B cell (primary cell): ENCODE data around the gene CDC14A. TPM values are rescaled to one million over a fixed set of nuclear protein-coding genes. Genes with fewer than 3 reads are reported as not detected.

Experiments
- ATAC-seq: fragments of 200-7000 bp; cut with Tn5 transposase; one replicate; pipeline ENCODE4 v1.10.0; 2021; ENCODE audit warnings: low read depth, mild to moderate bottlenecking, moderate number of reproducible peaks, moderate library complexity
- CTCF ChIA-PET: fragments of 350-600 bp; sonication (Branson Sonifier 250); formaldehyde crosslinking; loops from one replicate; lab custom pipeline; 2021; ENCODE audit warnings: antibody characterized with exemption, inconsistent platforms; lab: Charles Lee
- POLR2A ChIA-PET: fragments of 350-600 bp; sonication (Branson Sonifier 250); formaldehyde crosslinking; loops from one replicate; lab custom pipeline; 2021; ENCODE audit warnings: antibody characterized with exemption; lab: Charles Lee
- DNase-seq: peaks from one replicate; pipeline ENCODE4 v3.0.0; 2013
- H2AFZ ChIP-seq: 2 replicates; pipeline ENCODE4 v1.6.1; 2012; ENCODE audit warnings: mild to moderate bottlenecking, low read depth, low read length; ENCODE audit not compliant: insufficient read depth, poor library complexity, severe bottlenecking
- H3K27ac ChIP-seq, 2 donors: 1 replicate in 1 of 2; 2 replicates in 1 of 2; pipeline ENCODE4 v1.5.1; 2012 to 2013; ENCODE audit warnings: low read length in 2 of 2, mild to moderate bottlenecking in 2 of 2, moderate library complexity in 1 of 2
- H3K27me3 ChIP-seq, 4 experiments: fragments of 200-600 bp in 1 of 4; sonication (generic) in 1 of 4; replicated peaks in 1 of 4; 1 replicate in 2 of 4; 2 replicates in 2 of 4; pipeline versions ENCODE4 v1.6.1 to v1.7.0; 2013 to 2016; ENCODE audit warnings: low read length in 3 of 4, mild to moderate bottlenecking in 2 of 4, mixed read lengths in 1 of 4, moderate library complexity in 1 of 4; ENCODE audit not compliant: insufficient read depth in 4 of 4, control insufficient read depth in 3 of 4; ENCODE audit errors: control extremely low read depth in 1 of 4
- H3K36me3 ChIP-seq, 2 experiments: replicated peaks in 1 of 2; 1 replicate in 1 of 2; 2 replicates in 1 of 2; pipeline versions ENCODE4 v1.6.1 to v1.7.1; 2013; ENCODE audit warnings: low read length in 1 of 2; ENCODE audit not compliant: insufficient read depth in 2 of 2, control insufficient read depth in 1 of 2; ENCODE audit errors: control extremely low read depth in 1 of 2, extremely low read depth in 1 of 2
- H3K4me1 ChIP-seq, 2 donors: fragments of 200-600 bp in 1 of 2; sonication (generic) in 1 of 2; 1 replicate in 1 of 2; 2 replicates in 1 of 2; pipeline versions ENCODE4 v1.5.1 to v1.6.1; 2013 to 2017; ENCODE audit warnings: low read length in 2 of 2; ENCODE audit not compliant: control insufficient read depth in 2 of 2, insufficient read depth in 2 of 2
- H3K4me2 ChIP-seq: replicated peaks from 2 replicates; pipeline ENCODE3; 2012; ENCODE audit warnings: mild to moderate bottlenecking, low read depth, low read length; ENCODE audit not compliant: poor library complexity, severe bottlenecking
- H3K4me3 ChIP-seq, 5 experiments: fragments of 200-600 bp in 1 of 5; sonication (generic) in 1 of 5; 1 replicate in 3 of 5; 2 replicates in 2 of 5; pipeline versions ENCODE4 v1.5.1 to v1.7.0; 2011 to 2016; ENCODE audit warnings: low read length in 4 of 5, mild to moderate bottlenecking in 4 of 5, low read depth in 2 of 5, control low read depth in 1 of 5, moderate library complexity in 1 of 5; ENCODE audit not compliant: insufficient read depth in 1 of 5; ENCODE audit errors: control extremely low read depth in 1 of 5, extremely low read depth in 1 of 5
- H3K79me2 ChIP-seq: fragments of 200-600 bp; sonication (generic); one replicate; pipeline ENCODE4 v1.6.0; 2016; ENCODE audit warnings: low read length; ENCODE audit not compliant: control insufficient read depth, insufficient read depth
- H3K9ac ChIP-seq: fragments of 200-600 bp; sonication (generic); 2 replicates; pipeline ENCODE4 v1.6.1; 2017; ENCODE audit warnings: mild to moderate bottlenecking, low read length, moderate library complexity
- H3K9me3 ChIP-seq, 3 donors: one replicate each; pipeline versions ENCODE4 v1.6.1 to v1.7.1; 2013; ENCODE audit warnings: low read length in 2 of 3; ENCODE audit not compliant: control insufficient read depth in 2 of 3, insufficient read depth in 1 of 3; ENCODE audit errors: control extremely low read depth in 1 of 3
- H4K20me1 ChIP-seq: 2 replicates; pipeline ENCODE4 v1.6.0; 2012; ENCODE audit warnings: mild to moderate bottlenecking, low read length; ENCODE audit not compliant: insufficient read depth, control insufficient read depth, poor library complexity, severe bottlenecking
- H3K27ac Mint-ChIP-seq: one replicate; pipeline ENCODE4 v1.8.0; 2021; ENCODE audit warnings: mixed read lengths
- H3K27me3 Mint-ChIP-seq: one replicate; pipeline ENCODE4 v1.8.0; 2021; ENCODE audit warnings: mixed read lengths
- H3K4me1 Mint-ChIP-seq: one replicate; pipeline ENCODE4 v1.8.0; 2021; ENCODE audit warnings: mixed read lengths
- H3K4me3 Mint-ChIP-seq: one replicate; pipeline ENCODE4 v1.8.0; 2021; ENCODE audit warnings: mixed read lengths
- H3K9me3 Mint-ChIP-seq: one replicate; pipeline ENCODE4 v1.8.0; 2022; ENCODE audit warnings: mixed read lengths; ENCODE audit not compliant: insufficient read depth
- CTCF ChIP-seq: fragments of 200-600 bp; IDR thresholded peaks from one replicate; pipeline ENCODE4 v1.8.0; 2022; ENCODE audit warnings: antibody characterized with exemption, mild to moderate bottlenecking
- EZH2 ChIP-seq: IDR thresholded peaks from 2 replicates; pipeline ENCODE4 v1.6.1; 2012; ENCODE audit warnings: borderline replicate concordance, low read depth, mild to moderate bottlenecking, moderate library complexity, low read length; ENCODE audit not compliant: insufficient read depth, poor library complexity, severe bottlenecking
- WGBS: methylation state at CpG from one replicate; pipeline ENCODE4 v1.1.5; 2013; ENCODE audit warnings: missing lambda C conversion rate; ENCODE audit not compliant: insufficient coverage; 5-methylcytosine and 5-hydroxymethylcytosine counted together
- intact Hi-C: fragments of 100-400 bp; cut with micrococcal nuclease; formaldehyde crosslinking; loops from one replicate; pipeline ENCODE4 v1.10.0; 2022
- polyA plus RNA-seq: library from polyadenylated mRNA; depleted of rRNA; stranded (reverse); fragments of >200 nt; gene quantifications from 2 replicates; pipeline ENCODE4 v1.2.3, GENCODE V29; 2012
- total RNA-seq, 2 donors: library from RNA; stranded (reverse); fragments of 120-200 nt in 1 of 2; gene quantifications; 1 replicate in 1 of 2; 2 replicates in 1 of 2; pipeline versions ENCODE4 v1.2.3 to v1.2.4, GENCODE V29; 2013 to 2022

The CDC14A gene
- total and polyA plus RNA-seq, 2 donors (not counting 1 experiment from before 2014, with no cell fraction given) = 6.1 to 41.7 TPM

DNA sequence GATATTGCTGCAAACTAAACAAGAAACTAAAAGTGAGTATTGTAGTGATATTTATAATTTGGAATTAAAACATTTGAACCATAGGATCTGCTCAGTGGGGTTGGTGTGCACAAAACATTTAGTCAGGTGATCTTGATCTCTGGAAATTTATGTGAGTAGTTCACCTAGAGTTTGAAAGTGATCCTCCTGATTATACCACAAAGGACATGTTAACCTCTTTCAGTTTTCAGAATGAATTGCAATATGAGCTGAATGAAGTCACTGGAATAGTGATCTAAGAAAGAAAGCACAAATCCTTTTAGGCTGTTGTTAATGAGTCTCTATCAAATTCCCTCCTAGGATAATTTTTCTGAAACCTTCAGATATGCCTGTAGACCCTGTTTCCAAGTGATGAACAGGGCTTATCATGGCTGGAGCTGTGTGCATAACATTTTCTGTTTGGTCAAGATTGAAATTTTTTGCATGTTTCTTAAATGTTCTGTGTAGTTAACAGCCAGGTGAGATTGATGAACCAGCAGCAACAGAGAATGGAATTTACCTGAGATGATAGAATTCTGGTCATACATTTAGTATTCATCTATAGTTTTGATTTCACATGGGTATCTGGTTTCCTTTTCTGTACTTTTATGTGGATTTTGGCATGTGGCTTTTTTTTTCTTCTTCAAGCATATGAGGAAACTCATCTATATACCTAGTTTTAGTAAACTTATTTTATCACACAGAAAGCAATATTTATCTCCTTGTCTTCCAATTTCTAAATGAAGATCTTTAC, 25.5 kb downstream of the CDC14A start:
- ChIA-PET POLR2A (no interaction called here), CTCF (interaction anchor here (1.2 kb wide), 1 partner anchor 8 kb away, joined by 4 read pairs; no protein-coding TSS in a partner anchor)
- ATAC-seq (no peak), DNase-seq (no peak)
- Histone ChIP-seq H4K20me1 (no peaks in the 10 kb centered on the region), H2AFZ (no peak overlapping the region), H3K27ac (no peak overlapping the region), H3K27me3 (no peaks in the 10 kb centered on the region), H3K4me1 (peaks cover 5 to 7% of the 10 kb centered on the region in 2 donors), H3K9ac (no peak overlapping the region), H3K79me2 (peaks cover 9% of the 10 kb centered on the region), H3K4me3 (no peak overlapping the region), H3K36me3 (peaks cover 2 to 10% of the 10 kb centered on the region in 2 experiments), H3K9me3 (peaks cover 0 to 3% (median 0%) of the 10 kb centered on the region in 3 donors), H3K4me2 (no peak overlapping the region)
- H3K27me3 Mint-ChIP-seq = no peaks in the 10 kb centered on the region
- H3K4me3 Mint-ChIP-seq = no peak overlapping the region
- H3K9me3 Mint-ChIP-seq = peaks cover 4% of the 10 kb centered on the region
- intact Hi-C loops = no loop called here
- H3K27ac Mint-ChIP-seq = no peak overlapping the region
- peaks cover 25% of the 10 kb centered on the region for H3K4me1 Mint-ChIP-seq
- no peak for TF ChIP-seq EZH2
- TF ChIP-seq CTCF = no peak

- ChIA-PET CTCF (no interaction called here), POLR2A (no interaction called here)
- H3K9ac ChIP-seq = no peak overlapping the region
- peaks cover 0 to 2% (median 0%) of the 10 kb centered on the region in 3 donors for H3K9me3 ChIP-seq
- Mint-ChIP-seq H3K27ac (no peak overlapping the region), H3K27me3 (no peaks in the 10 kb centered on the region), H3K4me1 (peaks cover 29% of the 10 kb centered on the region), H3K9me3 (peaks cover 4% of the 10 kb centered on the region), H3K4me3 (no peak overlapping the region)
- TF ChIP-seq CTCF (no peak), EZH2 (no peak)
- H3K79me2 ChIP-seq = peaks cover 9% of the 10 kb centered on the region
- intact Hi-C loops = no loop called here
- H3K4me2 ChIP-seq = no peak overlapping the region
- no peaks in the 10 kb centered on the region for H3K27me3 ChIP-seq
- ATAC-seq (no peak), DNase-seq (no peak)
- WGBS = no CpG with 5 or more reads among the region's 2 CpGs
- peaks cover 3 to 10% of the 10 kb centered on the region in 2 experiments for H3K36me3 ChIP-seq
- no peak overlapping the region for H2AFZ ChIP-seq
- H3K27ac ChIP-seq = no peak overlapping the region
- H3K4me3 ChIP-seq = no peak overlapping the region
- H4K20me1 ChIP-seq = no peaks in the 10 kb centered on the region
- peaks cover 8 to 10% of the 10 kb centered on the region in 2 donors for H3K4me1 ChIP-seq
These were observed 26.6 kb downstream of the CDC14A start for GRCh38 chr1:100378956-100379355.
